Measurements from ENCODE around the gene CDK5R2.

CDK5R2 gene

DNA sequence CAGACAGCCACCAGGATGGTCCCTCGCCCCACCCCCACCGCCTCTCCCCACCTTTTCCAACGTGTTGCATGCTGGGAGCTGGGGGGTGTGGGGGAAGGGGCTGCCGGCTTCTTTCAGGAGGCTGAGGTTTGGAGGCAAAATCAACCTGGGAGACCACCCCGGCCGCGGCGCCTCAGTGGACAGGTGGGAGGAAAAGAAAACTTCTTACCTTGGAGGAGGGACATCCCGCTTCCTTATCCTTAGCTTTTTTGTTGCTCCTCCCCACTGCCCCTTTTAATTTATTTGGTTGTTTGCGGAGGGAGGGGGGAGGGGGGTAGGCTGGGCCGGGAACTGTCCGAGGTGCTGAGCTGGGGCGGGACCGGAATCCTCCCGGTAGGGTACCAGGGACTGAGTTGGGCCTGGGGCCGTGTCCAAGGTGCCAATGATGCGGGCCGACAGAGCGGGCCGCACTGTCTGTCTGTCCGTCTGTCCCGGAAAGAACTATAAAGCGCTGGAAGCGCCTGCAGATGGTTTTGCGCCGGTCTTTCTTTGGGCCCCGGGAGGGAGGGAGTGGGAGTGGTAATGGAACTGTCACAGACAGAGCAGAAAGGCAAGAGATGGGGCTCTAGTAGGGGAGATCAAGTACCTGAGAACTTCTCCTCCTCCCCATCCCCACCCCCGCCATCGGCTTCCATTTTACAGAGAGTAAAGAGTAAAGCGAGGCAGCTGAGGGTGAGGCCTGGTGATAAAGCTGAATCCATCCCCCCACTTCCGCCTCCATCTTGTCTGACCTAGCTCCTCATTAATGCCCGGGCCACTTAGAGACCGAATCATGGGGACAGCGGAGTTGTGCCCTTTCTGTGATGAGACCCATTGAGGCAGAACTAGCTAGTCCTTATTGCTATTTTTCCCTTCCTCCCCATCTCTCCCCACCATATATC is 2.4 kb downstream of the CDK5R2 start:
- in situ Hi-C loops (cut with HindIII; ENCODE audit: low sequenced_read_pairs): no loop called here

- in situ Hi-C loops (cut with HindIII; ENCODE audit: low sequenced_read_pairs): no loop called here
Measured at GRCh38 chr2:218962859-218963492, 3.5 kb downstream of the CDK5R2 start.

- in situ Hi-C loops (cut with HindIII; ENCODE audit: low sequenced_read_pairs): no loop called here
Measured at GRCh38 chr2:218963601-218964000, 4.1 kb downstream of the CDK5R2 start.

GRCh38 chr2:218964041-218964771 is 4.7 kb downstream of the CDK5R2 start:
- in situ Hi-C loops (cut with HindIII; ENCODE audit: low sequenced_read_pairs): no loop called here

- in situ Hi-C loops (cut with HindIII; ENCODE audit: low sequenced_read_pairs): no loop called here
Measured at GRCh38 chr2:218970894-218971293, 11.4 kb downstream of the CDK5R2 start.

- in situ Hi-C loops (cut with HindIII; ENCODE audit: low sequenced_read_pairs): no loop called here
Measured at GRCh38 chr2:218975060-218975777, 15.8 kb downstream of the CDK5R2 start.

DNA sequence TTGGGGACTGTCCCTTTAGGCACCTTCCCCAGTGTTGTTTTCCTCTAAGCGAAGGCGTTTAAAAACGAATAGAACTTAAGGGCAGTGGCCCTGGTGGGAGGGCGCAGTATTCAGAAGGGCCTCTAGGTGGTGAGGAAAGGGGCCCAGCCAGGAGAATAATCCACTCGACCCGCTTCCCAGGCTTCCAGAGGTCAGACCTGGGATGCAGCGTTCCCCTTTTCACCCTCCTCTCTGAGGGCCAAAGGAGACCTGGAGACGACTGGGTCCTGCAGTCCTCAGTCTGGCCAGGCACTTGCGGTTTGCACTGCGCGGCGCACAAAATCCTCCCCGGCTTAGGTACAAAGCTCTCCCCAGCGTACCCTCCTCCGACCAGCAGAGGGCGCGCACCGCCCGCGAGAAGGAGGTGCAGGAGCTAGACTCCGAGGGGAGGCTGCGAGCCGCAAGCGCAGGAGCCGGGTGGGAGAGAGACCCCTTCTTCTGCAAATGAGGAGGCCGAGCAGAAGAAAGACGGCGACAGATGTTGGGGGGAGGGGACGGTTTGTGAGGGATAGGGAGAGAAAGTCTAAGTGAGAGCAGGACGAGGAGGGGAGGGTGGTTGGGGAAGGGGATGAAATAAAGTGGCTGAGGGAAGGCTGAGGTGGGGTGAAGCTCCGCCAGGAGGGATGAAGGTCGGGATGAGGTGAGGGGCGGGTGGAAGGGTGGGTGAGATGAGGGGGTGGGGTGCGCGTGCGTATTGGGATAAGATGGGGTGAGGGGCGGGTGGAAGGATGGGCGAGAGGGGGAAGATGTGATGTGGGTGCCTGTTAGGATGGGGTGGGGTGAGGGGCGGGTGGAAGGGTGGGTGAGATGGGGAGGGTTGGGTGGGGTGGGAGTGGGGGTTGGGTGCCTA is 20.6 kb downstream of the CDK5R2 start:
- in situ Hi-C loops (cut with HindIII; ENCODE audit: low sequenced_read_pairs): no loop called here

DNA sequence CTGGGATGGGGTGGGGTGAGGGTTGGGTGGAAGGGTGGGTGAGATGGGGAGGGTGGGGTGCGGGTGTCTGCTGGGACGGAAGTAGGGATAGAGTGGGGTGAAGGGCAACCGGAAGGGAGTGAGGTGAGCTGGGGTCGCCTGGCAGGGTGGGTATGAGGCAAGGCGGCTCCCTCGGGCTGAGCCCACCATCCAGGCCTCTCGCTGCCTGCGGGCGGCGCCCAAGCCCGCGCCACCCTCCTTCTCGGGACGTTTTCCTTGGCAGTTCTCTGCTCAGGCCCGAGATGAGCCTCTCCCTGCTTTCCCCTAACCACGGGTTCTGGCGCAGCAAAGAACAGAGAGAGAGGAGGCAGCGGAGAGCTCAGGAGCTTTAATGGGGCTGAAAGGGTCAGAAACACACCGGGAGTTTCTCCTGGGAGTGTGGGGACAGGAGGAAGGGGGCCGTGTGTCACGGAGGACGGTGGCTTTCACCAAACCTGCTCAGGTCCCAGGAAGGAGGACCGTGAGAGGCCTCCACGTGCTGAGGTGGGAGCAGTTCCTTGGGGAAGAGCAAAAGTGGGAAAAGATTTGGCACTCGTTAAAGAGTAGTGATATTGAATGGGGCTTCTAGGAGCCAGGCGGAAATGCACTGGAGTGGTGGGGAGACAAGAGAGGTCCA is 21.4 kb downstream of the CDK5R2 start:
- in situ Hi-C loops (cut with HindIII; ENCODE audit: low sequenced_read_pairs): no loop called here

DNA sequence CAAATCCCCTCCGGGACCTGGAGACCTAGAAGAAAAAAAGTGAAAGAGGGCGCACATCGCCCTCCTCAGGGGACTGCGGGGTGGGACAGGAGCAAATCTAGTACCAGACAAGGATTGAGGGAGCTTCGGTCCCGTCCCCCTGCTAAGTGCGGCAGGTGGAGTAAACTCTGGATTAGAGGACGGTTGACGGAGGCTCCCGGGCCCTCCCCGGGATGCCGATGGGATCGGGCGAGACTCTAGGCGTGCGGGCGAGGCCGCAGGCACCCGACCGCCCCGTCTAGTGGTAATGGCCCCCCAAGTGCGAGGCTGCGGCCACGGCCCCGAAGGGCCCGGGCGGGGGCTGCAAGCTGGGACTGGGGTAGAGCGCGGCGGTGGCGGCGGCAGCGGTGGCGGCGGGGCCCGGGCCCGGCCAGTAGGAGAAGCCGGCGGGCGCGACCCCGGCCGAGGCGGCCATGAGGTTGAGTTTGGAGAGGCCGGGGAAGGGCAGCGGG is 22.0 kb downstream of the CDK5R2 start:
- in situ Hi-C loops (cut with HindIII; ENCODE audit: low sequenced_read_pairs): no loop called here

GRCh38 chr2:218981881-218982585 is 22.6 kb downstream of the CDK5R2 start:
- in situ Hi-C loops (cut with HindIII; ENCODE audit: low sequenced_read_pairs): no loop called here

- in situ Hi-C loops (cut with HindIII; ENCODE audit: low sequenced_read_pairs): no loop called here
Measured at GRCh38 chr2:218982586-218983262, 23.3 kb downstream of the CDK5R2 start.

- in situ Hi-C loops (cut with HindIII; ENCODE audit: low sequenced_read_pairs): no loop called here
Measured at GRCh38 chr2:218983263-218983933, 23.9 kb downstream of the CDK5R2 start.

- in situ Hi-C loops (cut with HindIII; ENCODE audit: low sequenced_read_pairs): no loop called here
Measured at GRCh38 chr2:218983934-218984238, 24.4 kb downstream of the CDK5R2 start.

GRCh38 chr2:218984239-218985020 is 25.0 kb downstream of the CDK5R2 start:
- in situ Hi-C loops (cut with HindIII; ENCODE audit: low sequenced_read_pairs): no loop called here

DNA sequence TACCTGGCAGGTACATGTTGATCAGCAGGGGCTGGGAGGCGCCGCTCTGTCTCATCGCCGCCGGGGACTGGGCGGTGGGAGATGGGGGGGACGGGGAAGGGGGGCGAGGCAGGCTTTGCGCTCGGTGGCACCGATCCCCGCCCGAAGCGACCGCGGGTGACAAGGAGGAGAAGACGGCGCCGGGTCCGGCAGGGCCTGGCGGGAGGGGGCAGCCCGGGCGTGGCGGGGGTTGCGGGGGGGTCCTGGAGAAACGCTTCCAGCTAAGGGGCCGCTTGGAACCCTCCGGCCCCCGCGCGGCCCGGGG is 25.5 kb downstream of the CDK5R2 start, which contains the start of gene FEV:
Gene FEV, minus strand, starts transcription at position 164 of the 304 bp plus-strand sequence. Its CDS starts 109 bp downstream, at position 55.
- in situ Hi-C loops (cut with HindIII; ENCODE audit: low sequenced_read_pairs): no loop called here

- in situ Hi-C loops (cut with HindIII; ENCODE audit: low sequenced_read_pairs): no loop called here
Measured at GRCh38 chr2:218985325-218986091, 26.0 kb downstream of the CDK5R2 start.
